ENCODE results near the gene FKBP11.

Gene FKBP11

GRCh38 chr12:48952691-48953090 lies 27.4 kb upstream of the FKBP11 start:
- peaks cover 10% of the 10 kb centered on the region; the same call in 1 of the 2 replicates for H3K4me1 ChIP-seq (ENCODE audit: insufficient read depth, low read length)
- H3K27me3 ChIP-seq (ENCODE audit: insufficient read depth, low read length), result no peaks in the 10 kb centered on the region
- peaks cover 58% of the 10 kb centered on the region for H3K36me3 ChIP-seq (ENCODE audit: insufficient read depth, low read depth, low read length)
- H3K9me3 ChIP-seq (ENCODE audit: insufficient read depth, low read depth, low read length), result no peaks in the 10 kb centered on the region
- no peak overlapping the region for H3K9ac ChIP-seq (ENCODE audit: low read depth, low read length)
- no peak overlapping the region for H3K4me3 ChIP-seq (ENCODE audit: low read length)
- no peak overlapping the region for H3K27ac ChIP-seq (ENCODE audit: low read length)

GRCh38 chr12:48947727-48948126 lies 22.4 kb upstream of the FKBP11 start:
- Histone ChIP-seq H3K4me3 (ENCODE audit: low read length) (no peak overlapping the region), H3K4me1 (ENCODE audit: insufficient read depth, low read length) (no peaks in the 10 kb centered on the region)

GRCh38 chr12:48946943-48947342 lies 21.7 kb upstream of the FKBP11 start:
- Histone ChIP-seq H3K4me3 (ENCODE audit: low read length) (no peak overlapping the region), H3K9ac (ENCODE audit: low read depth, low read length) (no peak overlapping the region), H3K27ac (ENCODE audit: low read length) (no peak overlapping the region), H3K36me3 (ENCODE audit: insufficient read depth, low read depth, low read length) (peaks cover 47% of the 10 kb centered on the region), H3K27me3 (ENCODE audit: insufficient read depth, low read length) (no peaks in the 10 kb centered on the region), H3K9me3 (ENCODE audit: insufficient read depth, low read depth, low read length) (no peaks in the 10 kb centered on the region), H3K4me1 (ENCODE audit: insufficient read depth, low read length) (no peaks in the 10 kb centered on the region)

More at GRCh38 chr12:48947727-48948126, 22.4 kb upstream of the FKBP11 start:
- Histone ChIP-seq H3K9me3 (ENCODE audit: insufficient read depth, low read depth, low read length) (no peaks in the 10 kb centered on the region), H3K9ac (ENCODE audit: low read depth, low read length) (no peak overlapping the region), H3K36me3 (ENCODE audit: insufficient read depth, low read depth, low read length) (peaks cover 48% of the 10 kb centered on the region), H3K27ac (ENCODE audit: low read length) (no peak overlapping the region), H3K27me3 (ENCODE audit: insufficient read depth, low read length) (no peaks in the 10 kb centered on the region)

GRCh38 chr12:48946205-48946604 lies 20.9 kb upstream of the FKBP11 start:
- H3K36me3 ChIP-seq (ENCODE audit: insufficient read depth, low read depth, low read length), result peaks cover 53% of the 10 kb centered on the region
- no peak overlapping the region for H3K9ac ChIP-seq (ENCODE audit: low read depth, low read length)
- no peaks in the 10 kb centered on the region for H3K9me3 ChIP-seq (ENCODE audit: insufficient read depth, low read depth, low read length)
- no peak overlapping the region for H3K4me3 ChIP-seq (ENCODE audit: low read length)
- no peaks in the 10 kb centered on the region for H3K4me1 ChIP-seq (ENCODE audit: insufficient read depth, low read length)
- no peak overlapping the region for H3K27ac ChIP-seq (ENCODE audit: low read length)
- no peaks in the 10 kb centered on the region for H3K27me3 ChIP-seq (ENCODE audit: insufficient read depth, low read length)

GRCh38 chr12:48943221-48943620 lies 17.9 kb upstream of the FKBP11 start:
- Histone ChIP-seq H3K4me3 (ENCODE audit: low read length) (no peak overlapping the region), H3K9ac (ENCODE audit: low read depth, low read length) (no peak overlapping the region), H3K4me1 (ENCODE audit: insufficient read depth, low read length) (no peaks in the 10 kb centered on the region), H3K27me3 (ENCODE audit: insufficient read depth, low read length) (no peaks in the 10 kb centered on the region), H3K27ac (ENCODE audit: low read length) (no peak overlapping the region), H3K36me3 (ENCODE audit: insufficient read depth, low read depth, low read length) (peaks cover 63% of the 10 kb centered on the region), H3K9me3 (ENCODE audit: insufficient read depth, low read depth, low read length) (no peaks in the 10 kb centered on the region)

GRCh38 chr12:48940181-48940580 lies 14.9 kb upstream of the FKBP11 start:
- Histone ChIP-seq H3K9me3 (ENCODE audit: insufficient read depth, low read depth, low read length) (no peaks in the 10 kb centered on the region), H3K27ac (ENCODE audit: low read length) (no peak overlapping the region), H3K9ac (ENCODE audit: low read depth, low read length) (no peak overlapping the region), H3K4me3 (ENCODE audit: low read length) (no peak overlapping the region), H3K36me3 (ENCODE audit: insufficient read depth, low read depth, low read length) (peaks cover 81% of the 10 kb centered on the region), H3K27me3 (ENCODE audit: insufficient read depth, low read length) (no peaks in the 10 kb centered on the region), H3K4me1 (ENCODE audit: insufficient read depth, low read length) (no peaks in the 10 kb centered on the region)

GRCh38 chr12:48938805-48939204 lies 13.5 kb upstream of the FKBP11 start:
- H3K27me3 ChIP-seq (ENCODE audit: insufficient read depth, low read length), result no peaks in the 10 kb centered on the region
- no peak overlapping the region for H3K27ac ChIP-seq (ENCODE audit: low read length)
- H3K4me1 ChIP-seq (ENCODE audit: insufficient read depth, low read length), result no peaks in the 10 kb centered on the region
- H3K9me3 ChIP-seq (ENCODE audit: insufficient read depth, low read depth, low read length), result no peaks in the 10 kb centered on the region
- peaks cover 87% of the 10 kb centered on the region for H3K36me3 ChIP-seq (ENCODE audit: insufficient read depth, low read depth, low read length)
- H3K4me3 ChIP-seq (ENCODE audit: low read length), result no peak overlapping the region
- H3K9ac ChIP-seq (ENCODE audit: low read depth, low read length), result no peak overlapping the region

- H3K36me3 ChIP-seq (ENCODE audit: insufficient read depth, low read depth, low read length), result peaks cover 95% of the 10 kb centered on the region
- H3K27me3 ChIP-seq (ENCODE audit: insufficient read depth, low read length), result no peaks in the 10 kb centered on the region
- no peaks in the 10 kb centered on the region for H3K4me1 ChIP-seq (ENCODE audit: insufficient read depth, low read length)
- no peak overlapping the region for H3K27ac ChIP-seq (ENCODE audit: low read length)
- H3K9me3 ChIP-seq (ENCODE audit: insufficient read depth, low read depth, low read length), result no peaks in the 10 kb centered on the region
- H3K9ac ChIP-seq (ENCODE audit: low read depth, low read length), result no peak overlapping the region
- no peak overlapping the region for H3K4me3 ChIP-seq (ENCODE audit: low read length)
Observed at GRCh38 chr12:48937170-48937569, 11.9 kb upstream of the FKBP11 start.

- Histone ChIP-seq H3K4me3 (ENCODE audit: low read length) (no peak overlapping the region), H3K9ac (ENCODE audit: low read depth, low read length) (no peak overlapping the region), H3K36me3 (ENCODE audit: insufficient read depth, low read depth, low read length) (peaks cover 93% of the 10 kb centered on the region), H3K27ac (ENCODE audit: low read length) (no peak overlapping the region), H3K4me1 (ENCODE audit: insufficient read depth, low read length) (no peaks in the 10 kb centered on the region), H3K27me3 (ENCODE audit: insufficient read depth, low read length) (no peaks in the 10 kb centered on the region), H3K9me3 (ENCODE audit: insufficient read depth, low read depth, low read length) (no peaks in the 10 kb centered on the region)
Observed at GRCh38 chr12:48936379-48936979, 11.2 kb upstream of the FKBP11 start.

GRCh38 chr12:48934312-48934706 lies 9.0 kb upstream of the FKBP11 start:
- Histone ChIP-seq H3K36me3 (ENCODE audit: insufficient read depth, low read depth, low read length) (peaks cover 90% of the 10 kb centered on the region), H3K9ac (ENCODE audit: low read depth, low read length) (no peak overlapping the region), H3K4me1 (ENCODE audit: insufficient read depth, low read length) (no peaks in the 10 kb centered on the region), H3K4me3 (ENCODE audit: low read length) (no peak overlapping the region), H3K9me3 (ENCODE audit: insufficient read depth, low read depth, low read length) (no peaks in the 10 kb centered on the region), H3K27me3 (ENCODE audit: insufficient read depth, low read length) (no peaks in the 10 kb centered on the region), H3K27ac (ENCODE audit: low read length) (no peak overlapping the region)

GRCh38 chr12:48933664-48934311 lies 8.5 kb upstream of the FKBP11 start:
- no peaks in the 10 kb centered on the region for H3K27me3 ChIP-seq (ENCODE audit: insufficient read depth, low read length)
- no peaks in the 10 kb centered on the region for H3K4me1 ChIP-seq (ENCODE audit: insufficient read depth, low read length)
- H3K9ac ChIP-seq (ENCODE audit: low read depth, low read length), result no peak overlapping the region
- no peak overlapping the region for H3K27ac ChIP-seq (ENCODE audit: low read length)
- H3K4me3 ChIP-seq (ENCODE audit: low read length), result no peak overlapping the region
- H3K9me3 ChIP-seq (ENCODE audit: insufficient read depth, low read depth, low read length), result no peaks in the 10 kb centered on the region
- H3K36me3 ChIP-seq (ENCODE audit: insufficient read depth, low read depth, low read length), result peaks cover 88% of the 10 kb centered on the region

GRCh38 chr12:48932878-48933277 lies 7.6 kb upstream of the FKBP11 start:
- H3K9me3 ChIP-seq (ENCODE audit: insufficient read depth, low read depth, low read length), result no peaks in the 10 kb centered on the region
- H3K9ac ChIP-seq (ENCODE audit: low read depth, low read length), result no peak overlapping the region
- H3K27me3 ChIP-seq (ENCODE audit: insufficient read depth, low read length), result no peaks in the 10 kb centered on the region
- no peak overlapping the region for H3K4me3 ChIP-seq (ENCODE audit: low read length)
- peaks cover 87% of the 10 kb centered on the region for H3K36me3 ChIP-seq (ENCODE audit: insufficient read depth, low read depth, low read length)
- H3K4me1 ChIP-seq (ENCODE audit: insufficient read depth, low read length), result no peaks in the 10 kb centered on the region
- no peak overlapping the region for H3K27ac ChIP-seq (ENCODE audit: low read length)

Measured in iPS-20b (cell line).